LNCAP (cell line): ENCODE measurements around the gene KRTAP20-1.

ENCODE experiments used
- CTCF ChIP-seq: fragments of 450-650 bp; IDR thresholded peaks from 2 replicates; pipeline ENCODE4 v1.5.1; 2017; ENCODE audit warnings: mild to moderate bottlenecking

The KRTAP20-1 gene

GRCh38 chr21:30646904-30647414 lies 30.7 kb downstream of the KRTAP20-1 start:
- TF ChIP-seq CTCF, result no peak

- no peak for TF ChIP-seq CTCF
Observed at GRCh38 chr21:30652891-30653290, 36.7 kb downstream of the KRTAP20-1 start.
